ENCODE data around the gene MESD. TPM values are rescaled to one million over a fixed set of nuclear protein-coding genes. Genes with fewer than 3 reads are reported as not detected.
"Not testable (repeated sequence)": the region's sequence is repeated elsewhere in the genome, so short reads cannot be mapped to it uniquely, and the experiment has no call there.

The MESD gene
- total RNA-seq, 1 donor from 2014 or later, result 13.5 TPM

DNA sequence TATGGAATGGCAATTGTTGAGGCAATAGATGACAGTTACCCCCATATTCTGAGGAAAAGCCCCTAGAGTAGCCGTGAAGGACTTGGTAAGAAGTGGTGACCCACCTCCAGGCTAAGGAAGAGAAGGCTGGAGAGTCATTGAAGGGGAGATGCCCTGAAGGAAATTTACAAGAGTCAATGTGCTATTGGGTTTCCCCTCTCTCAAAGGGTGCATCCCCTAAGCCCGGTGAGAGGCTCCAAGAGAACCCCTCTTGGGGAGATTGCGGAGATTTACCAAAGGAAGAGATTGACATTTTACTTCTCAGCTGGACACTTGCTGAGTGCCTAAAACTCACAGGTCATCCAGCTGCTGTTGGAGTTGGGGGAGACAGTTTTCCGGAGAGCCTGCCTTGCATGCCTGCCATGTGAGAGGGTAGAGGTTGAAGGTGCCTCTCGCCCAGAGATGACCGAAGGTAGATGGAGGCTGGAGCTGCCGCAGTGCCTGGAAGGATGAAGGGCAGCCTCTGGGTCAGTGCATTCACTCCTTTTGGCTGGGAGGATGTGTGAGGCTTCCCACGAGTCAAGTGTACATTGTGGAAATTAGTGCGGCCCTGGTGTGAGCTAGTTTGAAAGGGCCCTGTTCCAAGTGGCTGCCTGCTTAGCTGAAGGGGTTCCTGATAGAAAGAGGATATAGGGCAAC, 30.7 kb downstream of the MESD start:
- Histone ChIP-seq H3K4me3 (no peak overlapping the region), H3K36me3 (peaks cover 15% of the 10 kb centered on the region), H3K4me1 (no peaks in the 10 kb centered on the region), H3K27me3 (ENCODE audit: low read depth) (no peaks in the 10 kb centered on the region), H3K27ac (replicated peaks) (no peak overlapping the region), H3K9me3 (replicated peaks) (peaks cover under 1% of the 10 kb centered on the region)
- intact Hi-C loops (cut with micrococcal nuclease), result no loop called here
- no peak for DNase-seq
- TF ChIP-seq, protein P1, sequence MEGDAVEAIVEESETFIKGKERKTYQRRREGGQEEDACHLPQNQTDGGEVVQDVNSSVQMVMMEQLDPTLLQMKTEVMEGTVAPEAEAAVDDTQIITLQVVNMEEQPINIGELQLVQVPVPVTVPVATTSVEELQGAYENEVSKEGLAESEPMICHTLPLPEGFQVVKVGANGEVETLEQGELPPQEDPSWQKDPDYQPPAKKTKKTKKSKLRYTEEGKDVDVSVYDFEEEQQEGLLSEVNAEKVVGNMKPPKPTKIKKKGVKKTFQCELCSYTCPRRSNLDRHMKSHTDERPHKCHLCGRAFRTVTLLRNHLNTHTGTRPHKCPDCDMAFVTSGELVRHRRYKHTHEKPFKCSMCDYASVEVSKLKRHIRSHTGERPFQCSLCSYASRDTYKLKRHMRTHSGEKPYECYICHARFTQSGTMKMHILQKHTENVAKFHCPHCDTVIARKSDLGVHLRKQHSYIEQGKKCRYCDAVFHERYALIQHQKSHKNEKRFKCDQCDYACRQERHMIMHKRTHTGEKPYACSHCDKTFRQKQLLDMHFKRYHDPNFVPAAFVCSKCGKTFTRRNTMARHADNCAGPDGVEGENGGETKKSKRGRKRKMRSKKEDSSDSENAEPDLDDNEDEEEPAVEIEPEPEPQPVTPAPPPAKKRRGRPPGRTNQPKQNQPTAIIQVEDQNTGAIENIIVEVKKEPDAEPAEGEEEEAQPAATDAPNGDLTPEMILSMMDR (IDR thresholded peaks at IDR 0.05; ENCODE audit: borderline replicate concordance), result no peak

DNA sequence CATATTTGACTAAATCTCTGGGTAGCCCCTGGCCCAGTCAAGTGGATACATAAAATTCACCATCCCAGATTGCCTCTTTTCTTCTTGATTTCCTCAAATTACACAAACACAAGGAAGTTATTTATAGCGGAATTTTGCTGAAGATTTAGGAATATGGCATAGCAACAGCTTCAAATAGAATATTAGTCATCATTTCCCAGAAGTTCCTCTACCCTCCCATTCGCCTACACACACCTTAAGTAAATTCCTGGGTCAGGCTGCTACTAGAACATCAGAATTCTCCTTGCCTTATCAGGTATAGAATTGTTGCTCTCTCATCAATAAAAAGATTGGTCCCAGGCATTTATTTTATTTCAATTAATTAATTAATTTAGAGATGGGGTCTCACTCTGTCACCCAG, 31.6 kb downstream of the MESD start:
- H3K36me3 ChIP-seq, result peaks cover 19% of the 10 kb centered on the region
- DNase-seq, result no peak
- intact Hi-C loops (cut with micrococcal nuclease), result no loop called here
- no peak overlapping the region for H3K27ac ChIP-seq (replicated peaks)
- H3K9me3 ChIP-seq (replicated peaks), result no peaks in the 10 kb centered on the region
- TF ChIP-seq, protein P1 (IDR thresholded peaks at IDR 0.05; ENCODE audit: borderline replicate concordance), result no peak
- H3K27me3 ChIP-seq (ENCODE audit: low read depth), result no peaks in the 10 kb centered on the region
- H3K4me1 ChIP-seq, result no peaks in the 10 kb centered on the region
- H3K4me3 ChIP-seq, result no peak overlapping the region

DNA sequence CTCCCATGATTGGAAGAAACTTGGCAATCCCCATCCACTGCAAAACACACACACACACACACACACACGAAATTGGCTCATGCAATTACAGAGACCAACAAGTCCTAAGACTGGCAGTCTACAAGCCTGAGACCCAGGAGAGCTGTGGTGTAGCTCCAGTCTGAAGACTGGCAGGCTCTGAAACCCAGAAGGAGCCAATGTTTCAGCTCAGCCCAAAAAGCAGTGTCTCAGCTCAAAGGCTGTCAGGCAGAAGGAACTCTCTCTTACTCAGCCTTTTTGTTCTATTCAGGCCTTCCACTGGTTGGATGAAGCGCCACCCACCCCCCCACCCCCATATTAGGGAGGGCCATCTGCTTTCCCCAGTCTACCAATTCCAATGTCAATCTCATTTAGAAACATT, 32.1 kb downstream of the MESD start:
- Histone ChIP-seq H3K4me3 (no peak overlapping the region), H3K36me3 (peaks cover 19% of the 10 kb centered on the region), H3K27me3 (ENCODE audit: low read depth) (no peaks in the 10 kb centered on the region), H3K4me1 (no peaks in the 10 kb centered on the region), H3K27ac (replicated peaks) (no peak overlapping the region), H3K9me3 (replicated peaks) (no peaks in the 10 kb centered on the region)
- intact Hi-C loops (cut with micrococcal nuclease), result no loop called here
- TF ChIP-seq, protein P1 (IDR thresholded peaks at IDR 0.05; ENCODE audit: borderline replicate concordance), result no peak
- no peak for DNase-seq

DNA sequence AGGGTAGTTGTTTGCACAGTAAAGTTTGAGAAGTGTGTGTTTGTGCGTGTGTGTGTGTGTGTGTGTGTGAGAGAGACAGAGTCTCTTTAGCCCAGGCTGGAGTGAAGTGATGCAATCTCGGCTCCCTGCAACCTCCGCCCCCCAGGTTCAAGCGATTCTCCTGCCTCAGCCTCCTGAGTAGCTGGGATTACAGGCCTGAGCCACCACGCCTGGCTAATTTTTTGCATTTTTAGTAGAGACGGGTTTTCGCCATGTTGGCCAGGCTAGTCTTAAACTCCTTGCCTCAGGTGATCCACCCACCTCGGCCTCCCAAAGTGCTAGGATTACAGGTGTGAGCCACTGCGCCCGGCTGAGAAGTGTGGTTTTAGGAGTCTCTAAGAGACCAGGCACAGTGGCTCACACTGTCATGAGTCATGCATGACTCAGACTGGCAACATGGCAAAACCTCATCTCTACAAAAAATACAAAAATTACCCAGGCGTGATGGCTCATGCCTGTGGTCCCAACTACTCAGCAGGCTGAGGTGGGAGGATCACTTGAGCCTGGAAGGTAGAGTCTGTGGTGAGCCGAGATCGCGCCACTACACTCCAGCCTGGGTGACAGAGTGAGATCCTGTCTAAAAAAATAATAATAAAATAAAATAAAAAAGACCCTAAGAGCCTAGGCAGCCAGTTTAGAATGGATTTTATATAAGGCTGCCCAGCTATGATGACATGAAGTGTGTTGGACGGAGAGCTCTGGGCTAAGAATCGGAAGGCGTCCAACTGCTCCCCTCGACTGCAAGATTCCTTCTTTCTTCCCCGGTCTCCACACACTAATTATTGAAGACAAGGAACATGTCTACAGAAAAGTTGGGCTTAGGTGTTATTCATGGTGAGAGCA, 33.8 kb downstream of the MESD start:
- H3K36me3 ChIP-seq, result peaks cover 32% of the 10 kb centered on the region
- H3K27ac ChIP-seq (replicated peaks); H3K4me3 ChIP-seq; DNase-seq; intact Hi-C loops (cut with micrococcal nuclease); H3K9me3 ChIP-seq (replicated peaks); H3K27me3 ChIP-seq (ENCODE audit: low read depth); H3K4me1 ChIP-seq: not testable (repeated sequence)

DNA sequence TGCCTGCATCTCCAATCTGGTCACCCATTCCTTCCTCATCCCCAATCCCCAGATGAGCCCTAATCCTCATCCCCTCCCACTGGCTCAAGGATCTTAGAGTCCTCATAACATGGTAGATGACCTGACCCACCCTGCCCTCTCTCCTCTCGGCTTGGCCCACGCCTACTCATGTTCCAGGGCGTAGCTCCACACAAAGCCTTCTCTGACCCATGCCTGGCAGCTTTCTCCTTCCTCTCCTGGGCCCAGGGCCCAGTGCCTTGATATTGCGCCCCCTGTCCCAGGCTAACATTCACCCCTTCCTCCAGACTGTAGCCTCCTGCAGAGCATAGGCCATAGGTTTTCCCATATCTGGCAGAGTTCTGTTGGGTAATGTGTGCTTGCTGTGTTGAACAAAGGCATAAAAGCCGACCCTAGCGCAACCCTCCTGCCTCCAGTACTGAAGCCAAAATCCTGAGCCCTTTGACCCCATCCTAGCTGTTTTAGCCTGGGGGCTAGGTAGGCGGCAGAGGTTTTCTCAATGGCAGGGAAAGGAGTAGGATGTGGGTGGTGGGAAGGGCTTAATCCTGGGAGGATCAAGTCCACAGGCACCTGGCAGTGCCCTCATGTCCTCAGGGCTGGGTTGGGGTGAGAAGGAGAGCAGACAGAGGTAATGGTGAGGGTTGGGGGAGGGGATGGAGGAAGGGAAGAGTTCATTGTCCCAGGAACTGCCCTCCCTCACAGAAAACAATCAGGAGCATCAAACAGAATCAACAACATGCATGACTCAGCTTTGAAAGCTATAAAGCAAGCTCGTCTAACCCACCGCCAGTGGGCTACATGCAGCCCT, 35.5 kb downstream of the MESD start:
- peaks cover 42% of the 10 kb centered on the region for H3K36me3 ChIP-seq
- intact Hi-C loops (cut with micrococcal nuclease), result no loop called here
- no peak for DNase-seq

More for the DNA sequence above, 35.5 kb downstream of the MESD start:
- Histone ChIP-seq H3K4me3 (no peak overlapping the region), H3K4me1 (no peaks in the 10 kb centered on the region), H3K27me3 (ENCODE audit: low read depth) (no peaks in the 10 kb centered on the region), H3K27ac (replicated peaks) (no peak overlapping the region), H3K9me3 (replicated peaks) (no peaks in the 10 kb centered on the region)
- TF ChIP-seq, protein P1 (IDR thresholded peaks at IDR 0.05; ENCODE audit: borderline replicate concordance), result no peak
